Measurements from ENCODE around the gene EXOC3. TPM values are rescaled to one million over a fixed set of nuclear protein-coding genes. Genes with fewer than 3 reads are reported as not detected.
"Not testable (repeated sequence)": the region's sequence is repeated elsewhere in the genome, so short reads cannot be mapped to it uniquely, and the experiment has no call there.

EXOC3 gene
- total and polyA plus RNA-seq, 12 donors = 29.0 to 44.7 (median 40.0) TPM

- Histone ChIP-seq H3K36me3 (no peaks in the 10 kb centered on the region), H3K27me3 (peaks cover 0 to 24% (median 6%) of the 10 kb centered on the region in 7 donors), H3K4me3 (no peak overlapping the region), H3K27ac (no peak overlapping the region), H3K9me3 (no peaks in the 10 kb centered on the region), H3K4me1 (no peaks in the 10 kb centered on the region)
- ATAC-seq (no peak), DNase-seq (no peak)
- TF ChIP-seq CTCF (IDR thresholded peaks at IDR 0.05) = no peak
- 77 to 78% methylated on average over 8 of the region's 8 CpGs for WGBS, 2 donors
- intact Hi-C loops (cut with DNase I) = no loop called here
Observed at GRCh38 chr5:407801-408268, 35.1 kb upstream of the EXOC3 start.

DNA sequence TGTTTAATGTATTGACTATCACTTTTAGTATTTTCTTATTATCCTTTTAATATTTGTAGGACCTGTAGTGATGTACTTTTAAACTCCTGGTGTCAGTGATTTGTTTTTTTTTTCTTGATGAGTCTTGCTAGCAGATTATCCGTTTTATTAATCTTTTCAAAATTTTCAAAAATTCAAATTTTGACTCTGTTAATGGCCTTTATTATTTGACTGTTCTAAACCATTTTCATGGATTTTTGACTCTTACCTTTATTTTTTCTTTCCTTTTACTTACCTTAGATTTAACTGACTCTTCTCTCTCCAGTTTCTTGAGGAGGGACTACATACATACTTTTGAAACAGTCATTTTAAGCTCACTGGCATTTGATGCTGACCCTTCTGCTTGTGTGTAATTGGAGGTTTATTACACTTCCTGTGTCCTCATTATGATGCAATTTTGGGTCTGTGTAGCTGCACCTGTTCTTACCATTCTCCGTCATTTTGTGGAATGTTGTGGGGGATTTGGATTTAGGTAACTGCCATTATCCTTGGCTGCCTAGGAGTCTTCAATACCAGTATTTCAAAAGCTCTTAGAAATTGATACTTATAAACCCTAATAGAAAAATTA is 32.0 kb upstream of the EXOC3 start:
- no peak for ATAC-seq
- no peak for TF ChIP-seq CTCF (IDR thresholded peaks at IDR 0.05)
- H3K4me1 ChIP-seq = peaks cover 0 to 7% (median 0%) of the 10 kb centered on the region in 9 donors
- no peaks in the 10 kb centered on the region for H3K36me3 ChIP-seq
- H3K27ac ChIP-seq = no peak overlapping the region
- no peaks in the 10 kb centered on the region for H3K9me3 ChIP-seq
- H3K4me3 ChIP-seq = no peak overlapping the region
- H3K27me3 ChIP-seq = peaks cover 0 to 18% (median 6%) of the 10 kb centered on the region in 7 donors
- no peak for DNase-seq
- intact Hi-C loops (cut with DNase I) = no loop called here
- WGBS, 2 donors = 80 to 82% methylated on average over 2 of the region's 2 CpGs

GRCh38 chr5:411728-412127 is 31.2 kb upstream of the EXOC3 start:
- Histone ChIP-seq H3K36me3 (no peaks in the 10 kb centered on the region), H3K27me3 (peaks cover 0 to 16% (median 6%) of the 10 kb centered on the region in 7 donors), H3K4me1 (peaks cover 0 to 8% (median 0%) of the 10 kb centered on the region in 9 donors), H3K9me3 (no peaks in the 10 kb centered on the region), H3K4me3 (no peak overlapping the region), H3K27ac (no peak overlapping the region)
- DNase-seq (no peak), ATAC-seq (no peak)
- no peak for TF ChIP-seq CTCF (IDR thresholded peaks at IDR 0.05)
- WGBS, 2 donors = 75 to 78% methylated on average over 13 of the region's 13 CpGs
- intact Hi-C loops (cut with DNase I) = no loop called here

GRCh38 chr5:414991-415927 is 27.7 kb upstream of the EXOC3 start:
- H3K27ac ChIP-seq = peak overlapping the region in 4 of 10 donors; percentile 14 to 70 (median 48)
- 84 to 88% methylated on average over 40 to 42 of the region's 42 CpGs for WGBS, 2 donors
- DNase-seq; H3K9me3 ChIP-seq; intact Hi-C loops (cut with DNase I); H3K4me1 ChIP-seq; H3K36me3 ChIP-seq; H3K27me3 ChIP-seq: not testable (repeated sequence)
- peak overlapping the region in 1 of 10 donors; percentile 23 for H3K4me3 ChIP-seq
- peak in 2 of 8 donors; percentile 89 to 94 for ATAC-seq

Measured in heart right ventricle (tissue), 16 donors.